Retinal pigment epithelial cell (primary cell): Measurements from ENCODE around the gene BBS9.

Experiments
- DNase-seq: peaks from one replicate; pipeline ENCODE4 v3.0.0-alpha.2; 2010; ENCODE audit warnings: low read depth
- H3K4me3 ChIP-seq: 2 replicates; pipeline ENCODE4 v1.5.1; 2011; ENCODE audit warnings: mild to moderate bottlenecking, low read length, control low read depth, moderate library complexity
- CTCF ChIP-seq: conservative IDR thresholded peaks from 2 replicates; pipeline ENCODE4 v1.5.1; 2011; ENCODE audit warnings: low read depth, low read length, control low read depth, inconsistent platforms

BBS9 gene

DNA sequence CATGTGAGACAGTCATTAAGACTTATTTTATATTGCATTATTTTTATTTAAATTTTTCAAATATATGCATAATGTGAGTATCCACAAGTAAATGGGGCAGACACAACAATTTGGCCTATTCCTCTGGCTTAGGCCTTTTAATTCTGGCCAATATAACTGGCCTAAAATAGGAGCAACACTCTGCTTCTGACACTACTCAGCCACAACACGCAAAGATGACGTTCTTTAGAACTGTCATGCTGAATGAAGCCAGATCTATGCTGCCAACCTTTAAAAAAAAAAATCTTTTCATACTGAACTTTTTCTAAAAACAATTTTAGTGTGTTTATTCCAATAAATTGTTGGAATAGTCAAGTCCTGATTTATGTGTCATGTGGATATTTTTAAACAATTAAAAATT lies 421.0 kb downstream of the BBS9 start:
- no peak for TF ChIP-seq CTCF
- DNase-seq = no peak
- H3K4me3 ChIP-seq = no peak overlapping the region

DNA sequence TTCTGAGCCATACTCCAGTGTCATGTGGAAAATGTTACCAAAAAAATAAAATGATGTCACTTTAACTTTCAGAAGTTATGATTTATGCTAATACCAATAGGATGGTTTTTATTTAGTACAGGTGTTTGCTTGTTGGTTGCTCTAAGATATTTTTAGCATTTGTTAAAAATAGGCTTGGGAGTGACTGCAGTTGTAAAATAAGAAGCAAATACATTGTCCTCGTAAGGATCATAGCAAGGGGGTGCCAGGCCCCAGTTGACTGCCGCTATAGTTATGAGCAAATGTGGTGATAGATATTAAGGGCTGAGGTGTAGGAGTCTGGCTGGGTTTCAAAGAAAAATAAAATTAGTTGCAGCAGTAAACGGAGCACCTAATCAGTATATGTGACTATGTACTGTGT lies 421.6 kb downstream of the BBS9 start:
- no peak for TF ChIP-seq CTCF
- H3K4me3 ChIP-seq = no peak overlapping the region
- no peak for DNase-seq

DNA sequence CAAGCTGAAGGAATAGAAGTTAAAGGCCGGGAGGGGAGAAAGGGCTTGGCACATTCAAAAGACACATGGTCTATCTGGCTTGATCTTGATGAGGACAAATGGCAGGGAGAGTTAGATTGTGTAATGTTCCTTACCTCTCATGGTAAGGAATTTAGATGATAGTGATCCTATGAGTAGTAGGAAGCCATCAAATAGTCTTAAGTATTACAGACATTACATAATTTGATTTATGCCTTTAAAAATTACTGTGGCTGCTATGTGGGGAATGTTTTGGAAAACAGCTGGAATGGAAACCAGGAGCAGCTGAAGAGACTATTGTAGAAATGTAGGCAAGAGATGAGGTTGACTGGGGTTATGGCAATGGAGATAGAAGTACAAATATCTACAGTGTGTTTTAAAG lies 424.7 kb downstream of the BBS9 start:
- no peak overlapping the region for H3K4me3 ChIP-seq
- no peak for TF ChIP-seq CTCF
- DNase-seq = no peak

- no peak for DNase-seq
- no peak for TF ChIP-seq CTCF
- no peak overlapping the region for H3K4me3 ChIP-seq
Measured at GRCh38 chr7:33554576-33554975, 425.2 kb downstream of the BBS9 start.

DNA sequence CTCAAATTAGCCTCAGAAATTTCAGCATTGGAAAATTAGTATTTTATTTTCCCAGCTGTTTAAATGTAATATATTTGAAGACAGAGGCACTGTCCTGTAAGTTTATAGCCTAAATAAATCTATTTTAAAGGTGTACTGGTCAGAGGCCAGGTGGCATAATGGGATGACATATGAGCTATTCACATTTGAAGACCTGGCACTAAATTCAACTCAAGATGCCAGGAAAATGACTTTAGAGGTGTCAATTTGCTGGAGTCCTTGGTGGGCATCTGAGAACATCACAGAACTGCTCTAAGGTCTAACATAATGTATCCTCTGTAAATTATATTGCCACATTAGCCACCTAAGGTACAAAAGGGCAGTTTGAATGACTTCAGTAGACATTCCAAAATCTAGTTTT lies 427.1 kb downstream of the BBS9 start:
- no peak for TF ChIP-seq CTCF
- H3K4me3 ChIP-seq = no peak overlapping the region
- no peak for DNase-seq

DNA sequence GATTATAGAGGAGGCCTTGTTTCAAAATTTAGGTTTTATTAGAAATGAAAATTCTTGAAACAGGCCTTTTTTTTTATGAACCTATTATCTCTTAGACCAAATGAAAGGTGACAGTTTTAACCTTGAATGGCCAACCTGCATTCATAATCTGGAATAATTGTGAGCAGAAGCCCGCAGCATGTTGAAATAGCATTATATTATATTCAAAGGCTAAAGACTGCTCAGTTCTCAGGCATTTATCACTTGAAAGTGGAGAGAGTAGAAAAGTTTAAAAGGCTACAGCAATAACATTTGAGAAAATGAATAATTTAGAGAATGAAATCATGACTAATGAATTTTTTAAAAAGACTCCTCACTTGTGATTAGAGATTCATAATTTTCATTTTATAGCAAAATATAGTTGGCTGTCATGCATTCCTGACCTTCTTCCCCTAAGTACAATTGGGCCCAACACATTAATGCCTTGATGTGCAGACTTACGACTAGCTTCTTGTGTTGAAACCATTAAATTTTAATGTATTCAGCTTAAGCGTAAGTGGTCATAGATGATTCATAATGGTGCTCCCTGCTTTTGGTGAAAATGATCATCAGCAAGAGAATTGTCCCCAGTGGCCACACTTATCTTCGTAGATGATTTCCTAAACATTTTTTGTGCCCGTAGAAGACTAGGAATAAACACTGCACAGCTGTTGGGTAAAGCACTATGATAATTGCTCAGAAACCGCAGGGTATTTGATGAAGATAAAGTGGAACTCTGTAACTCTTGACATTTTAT lies 429.4 kb downstream of the BBS9 start:
- H3K4me3 ChIP-seq = no peak overlapping the region
- no peak for TF ChIP-seq CTCF
- no peak for DNase-seq

- TF ChIP-seq CTCF = no peak
- DNase-seq = no peak
Measured at GRCh38 chr7:33559324-33559710, 430.0 kb downstream of the BBS9 start.

More at GRCh38 chr7:33559324-33559710, 430.0 kb downstream of the BBS9 start:
- H3K4me3 ChIP-seq = no peak overlapping the region
